Upper lobe of right lung (tissue), 1 donor: ENCODE results near the gene MMP24OS. TPM values are rescaled to one million over a fixed set of nuclear protein-coding genes. Genes with fewer than 3 reads are reported as not detected.
"Not testable (repeated sequence)": the region's sequence is repeated elsewhere in the genome, so short reads cannot be mapped to it uniquely, and the experiment has no call there.

ENCODE experiments used
- ATAC-seq: fragments of 200-7000 bp; cut with Tn5 transposase; one replicate; pipeline ENCODE4 v1.9.1; 2020; ENCODE audit warnings: mild to moderate bottlenecking, moderate library complexity
- DNase-seq: peaks from one replicate; pipeline ENCODE4 v3.0.0-alpha.2; 2020
- H3K27ac ChIP-seq: fragments of 200-600 bp; one replicate; pipeline ENCODE4 v1.8.0; 2022
- H3K27me3 ChIP-seq: fragments of 200-600 bp; one replicate; pipeline ENCODE4 v1.8.0; 2022; ENCODE audit warnings: mild to moderate bottlenecking
- H3K36me3 ChIP-seq: fragments of 200-600 bp; one replicate; pipeline ENCODE4 v1.8.0; 2022
- H3K4me1 ChIP-seq: fragments of 200-600 bp; one replicate; pipeline ENCODE4 v1.8.0; 2022
- H3K4me3 ChIP-seq: fragments of 200-600 bp; one replicate; pipeline ENCODE4 v1.8.0; 2022; ENCODE audit warnings: mild to moderate bottlenecking
- H3K9me3 ChIP-seq: fragments of 200-600 bp; one replicate; pipeline ENCODE4 v1.8.0; 2022
- CTCF ChIP-seq: fragments of 200-600 bp; IDR thresholded peaks from one replicate; pipeline ENCODE4 v1.8.0; 2022; ENCODE audit warnings: antibody characterized with exemption
- intact Hi-C: fragments of 100-400 bp; cut with DNase I; formaldehyde crosslinking; loops from one replicate; pipeline ENCODE4 v1.11.0; 2022
- total RNA-seq: library from RNA; stranded (reverse); fragmentation: NEBNext Ultra II Directional; extraction: Animal tissue kit (Norgen Biotek cat#: 25700); gene quantifications from one replicate; pipeline ENCODE4 v1.2.1, GENCODE V29; 2021
- donor health status: DM: no; HTN: yes; CAD: no; lungs with severe emphysema.

Gene MMP24OS
- total RNA-seq, 1 donor from 2014 or later = 85.2 TPM

GRCh38 chr20:35253010-35253409 lies 24.9 kb downstream of the MMP24OS start:
- DNase-seq (no peak), ATAC-seq (no peak)
- H3K36me3 ChIP-seq = no peaks in the 10 kb centered on the region
- TF ChIP-seq CTCF = no peak
- no peaks in the 10 kb centered on the region for H3K9me3 ChIP-seq
- H3K27ac ChIP-seq = no peak overlapping the region
- H3K4me1 ChIP-seq = no peaks in the 10 kb centered on the region
- no peaks in the 10 kb centered on the region for H3K27me3 ChIP-seq
- intact Hi-C loops = no loop called here
- H3K4me3 ChIP-seq = no peak overlapping the region

- ATAC-seq, H3K27ac ChIP-seq, DNase-seq, H3K36me3 ChIP-seq, H3K27me3 ChIP-seq, H3K4me3 ChIP-seq, intact Hi-C loops, H3K4me1 ChIP-seq, H3K9me3 ChIP-seq: not testable (repeated sequence)
Measured at GRCh38 chr20:35252598-35252997, 25.3 kb downstream of the MMP24OS start.

GRCh38 chr20:35252037-35252461 lies 25.9 kb downstream of the MMP24OS start:
- DNase-seq (no peak), ATAC-seq (peak; percentile 31)
- no peaks in the 10 kb centered on the region for H3K4me1 ChIP-seq
- no peak overlapping the region for H3K4me3 ChIP-seq
- no peak for TF ChIP-seq CTCF
- no peak overlapping the region for H3K27ac ChIP-seq
- H3K36me3 ChIP-seq = no peaks in the 10 kb centered on the region
- no peaks in the 10 kb centered on the region for H3K9me3 ChIP-seq
- H3K27me3 ChIP-seq = no peaks in the 10 kb centered on the region
- intact Hi-C loops = no loop called here

GRCh38 chr20:35251613-35251940 lies 26.3 kb downstream of the MMP24OS start:
- DNase-seq (no peak), ATAC-seq (peak; percentile 27)
- H3K9me3 ChIP-seq = no peaks in the 10 kb centered on the region
- H3K27me3 ChIP-seq = no peaks in the 10 kb centered on the region
- intact Hi-C loops = no loop called here
- H3K4me1 ChIP-seq = no peaks in the 10 kb centered on the region
- no peaks in the 10 kb centered on the region for H3K36me3 ChIP-seq
- no peak overlapping the region for H3K27ac ChIP-seq
- no peak overlapping the region for H3K4me3 ChIP-seq
- TF ChIP-seq CTCF = no peak

GRCh38 chr20:35248641-35249475 lies 29.1 kb downstream of the MMP24OS start:
- TF ChIP-seq CTCF = no peak
- no peaks in the 10 kb centered on the region for H3K9me3 ChIP-seq
- intact Hi-C loops = no loop called here
- H3K4me1 ChIP-seq = no peaks in the 10 kb centered on the region
- H3K36me3 ChIP-seq = no peaks in the 10 kb centered on the region
- no peak for ATAC-seq
- no peaks in the 10 kb centered on the region for H3K27me3 ChIP-seq
- no peak overlapping the region for H3K4me3 ChIP-seq
- DNase-seq = no peak
- H3K27ac ChIP-seq = no peak overlapping the region

- Histone ChIP-seq H3K4me1 (no peaks in the 10 kb centered on the region), H3K36me3 (no peaks in the 10 kb centered on the region), H3K27me3 (no peaks in the 10 kb centered on the region), H3K4me3 (no peak overlapping the region), H3K9me3 (no peaks in the 10 kb centered on the region), H3K27ac (no peak overlapping the region)
- intact Hi-C loops = no loop called here
- TF ChIP-seq CTCF = no peak
- ATAC-seq (no peak), DNase-seq (no peak)
Measured at GRCh38 chr20:35246723-35247122, 31.2 kb downstream of the MMP24OS start.
